Activated naive CD4-positive, alpha-beta T cell treated with anti-CD3 and anti-CD28 coated beads, Interleukin-2, amount 50 U/mL, for 72 hours (primary cell): ENCODE data around the gene JUP. TPM values are rescaled to one million over a fixed set of nuclear protein-coding genes. Genes with fewer than 3 reads are reported as not detected.
A peak's percentile ranks its signal among the peaks of the same experiment; 100 is the strongest.

Source experiments
- ATAC-seq, 2 donors: fragments of 150-1000 bp; cut with Tn5 transposase; 2 replicates each; pipeline ENCODE4 v1.10.0; 2021; ENCODE audit warnings: mild to moderate bottlenecking in 2 of 2, moderate library complexity in 2 of 2
- DNase-seq, 2 donors: peaks; one replicate each; pipeline ENCODE4 v3.0.0; 2021 to 2022; ENCODE audit warnings: low spot score in 2 of 2
- H3K27ac Mint-ChIP-seq, 2 donors: one replicate each; pipeline ENCODE4 v1.8.0; 2022; ENCODE audit warnings: mild to moderate bottlenecking in 2 of 2, mixed read lengths in 2 of 2
- H3K36me3 Mint-ChIP-seq, 2 donors: one replicate each; pipeline ENCODE4 v1.8.0; 2022; ENCODE audit warnings: mixed read lengths in 2 of 2
- H3K9me3 Mint-ChIP-seq, 2 donors: one replicate each; pipeline ENCODE4 v1.8.0; 2022; ENCODE audit warnings: mixed read lengths in 2 of 2
- total RNA-seq, 2 donors: library from RNA; stranded (reverse); gene quantifications; one replicate each; pipeline ENCODE4 v1.2.3, GENCODE V29; 2022

The JUP gene
- total RNA-seq, 2 donors from 2014 or later, result 0.39 to 0.72 TPM

- H3K9me3 Mint-ChIP-seq, result no peaks in the 10 kb centered on the region
- H3K36me3 Mint-ChIP-seq, result no peaks in the 10 kb centered on the region
- no peak within 1 kb of the TSS for H3K27ac Mint-ChIP-seq
- DNase-seq (peak in 1 of 2 donors; percentile 41), ATAC-seq (peak in 1 of 2 donors; percentile 8)
Observed at GRCh38 chr17:41812381-41813151, 26.1 kb upstream of the JUP start, which contains the start of gene FKBP10. Gene FKBP10 (plus strand): TSS chr17:41813004. CDS start chr17:41813035, 31 bp downstream.

DNA sequence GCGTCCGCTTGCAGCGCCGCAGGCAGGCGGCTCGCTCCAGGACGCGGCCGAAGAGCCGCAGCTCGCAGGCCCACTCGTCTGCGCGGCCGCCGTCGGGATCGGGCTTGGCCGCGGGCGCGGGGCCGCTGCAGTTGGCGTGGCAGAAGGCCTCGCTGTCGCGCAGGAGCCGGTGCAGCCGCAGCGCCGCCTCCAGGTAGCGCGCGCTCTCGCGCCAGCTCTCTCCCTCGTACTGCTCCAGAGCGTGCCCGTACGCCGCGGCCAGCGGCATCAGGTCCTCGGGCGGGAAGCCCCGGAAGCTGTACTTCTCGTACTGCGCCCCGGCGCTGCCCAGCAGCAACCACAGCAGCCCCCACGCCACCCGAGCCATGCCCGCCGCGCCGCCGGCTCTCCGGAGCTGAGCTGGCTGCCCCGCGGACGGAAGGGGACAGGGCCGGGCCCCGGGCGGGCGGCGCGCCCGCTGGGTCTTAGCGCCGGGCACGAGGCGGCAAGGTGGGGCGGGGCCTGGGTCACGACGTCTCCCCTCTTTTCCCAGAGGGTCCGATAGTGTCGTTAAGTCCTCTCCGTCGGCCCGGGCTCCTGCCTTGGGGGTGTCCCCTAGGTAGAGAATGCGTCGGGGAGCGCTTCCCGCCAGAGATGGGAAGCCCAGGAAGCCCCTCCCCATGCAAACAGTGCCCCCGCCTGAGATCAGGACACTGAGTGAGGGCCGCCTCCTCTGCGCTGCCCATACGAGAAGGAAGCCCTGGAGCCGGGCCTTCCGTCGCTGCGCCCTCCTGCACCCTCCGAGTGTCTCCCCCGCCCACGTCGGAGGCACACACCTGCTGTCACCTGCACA lies 25.3 kb upstream of the JUP start, which contains the start of gene P3H4:
P3H4 (minus strand) TSS at position 401 of the 832 bp plus-strand sequence; CDS start at position 367, 34 bp downstream.
- ATAC-seq (peak; percentile 91 to 92), DNase-seq (peak; percentile 74 to 75)
- H3K9me3 Mint-ChIP-seq, result no peaks in the 10 kb centered on the region
- no peak within 1 kb of the TSS for H3K27ac Mint-ChIP-seq
- no peaks in the 10 kb centered on the region for H3K36me3 Mint-ChIP-seq

DNA sequence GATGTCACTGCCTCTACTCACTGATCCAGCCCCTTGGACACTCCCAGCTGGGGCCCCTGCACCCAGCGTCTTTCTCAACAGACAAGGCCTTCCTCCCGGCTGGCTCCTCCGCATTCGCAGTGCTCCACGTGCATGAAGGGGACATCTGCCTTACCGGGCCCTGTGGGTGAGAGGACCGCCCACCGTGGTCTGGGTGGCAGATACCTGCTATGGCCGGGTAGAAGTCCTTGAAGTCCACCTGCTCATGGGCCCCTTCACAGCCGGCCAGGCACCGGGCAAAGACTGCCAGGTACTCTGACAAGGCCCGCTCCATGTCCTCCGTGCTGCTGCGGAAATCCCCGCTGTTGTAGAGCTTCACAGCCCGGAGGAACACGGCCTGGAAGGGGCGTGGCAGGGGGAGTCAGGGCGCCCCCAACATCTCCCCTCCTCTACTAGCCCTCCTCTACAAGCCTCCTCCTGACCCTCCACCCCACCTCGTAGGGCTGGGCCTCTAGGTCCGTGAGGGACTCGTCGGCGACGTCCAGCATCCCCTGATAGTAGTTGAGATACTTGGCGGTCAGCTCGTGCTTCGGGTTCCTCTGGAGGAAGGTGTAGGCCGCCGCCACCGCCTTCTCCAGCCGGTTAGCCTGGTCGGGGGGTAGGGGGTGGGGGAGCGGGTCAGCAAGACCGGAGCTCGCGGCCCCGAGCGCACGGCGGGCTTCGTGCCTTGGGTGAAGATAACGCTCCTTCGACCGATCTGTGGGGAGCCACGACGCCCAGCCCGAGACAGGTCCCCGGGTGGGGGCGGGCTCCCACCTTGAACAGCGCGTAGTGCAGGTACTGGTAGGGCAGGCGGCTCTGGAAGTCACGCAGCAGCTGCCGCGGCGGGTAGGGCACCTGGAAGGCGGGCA lies 24.4 kb upstream of the JUP start:
- DNase-seq (no peak), ATAC-seq (peak; percentile 30 to 42)
- H3K27ac Mint-ChIP-seq, result no peak overlapping the region
- no peaks in the 10 kb centered on the region for H3K36me3 Mint-ChIP-seq
- H3K9me3 Mint-ChIP-seq, result no peaks in the 10 kb centered on the region

DNA sequence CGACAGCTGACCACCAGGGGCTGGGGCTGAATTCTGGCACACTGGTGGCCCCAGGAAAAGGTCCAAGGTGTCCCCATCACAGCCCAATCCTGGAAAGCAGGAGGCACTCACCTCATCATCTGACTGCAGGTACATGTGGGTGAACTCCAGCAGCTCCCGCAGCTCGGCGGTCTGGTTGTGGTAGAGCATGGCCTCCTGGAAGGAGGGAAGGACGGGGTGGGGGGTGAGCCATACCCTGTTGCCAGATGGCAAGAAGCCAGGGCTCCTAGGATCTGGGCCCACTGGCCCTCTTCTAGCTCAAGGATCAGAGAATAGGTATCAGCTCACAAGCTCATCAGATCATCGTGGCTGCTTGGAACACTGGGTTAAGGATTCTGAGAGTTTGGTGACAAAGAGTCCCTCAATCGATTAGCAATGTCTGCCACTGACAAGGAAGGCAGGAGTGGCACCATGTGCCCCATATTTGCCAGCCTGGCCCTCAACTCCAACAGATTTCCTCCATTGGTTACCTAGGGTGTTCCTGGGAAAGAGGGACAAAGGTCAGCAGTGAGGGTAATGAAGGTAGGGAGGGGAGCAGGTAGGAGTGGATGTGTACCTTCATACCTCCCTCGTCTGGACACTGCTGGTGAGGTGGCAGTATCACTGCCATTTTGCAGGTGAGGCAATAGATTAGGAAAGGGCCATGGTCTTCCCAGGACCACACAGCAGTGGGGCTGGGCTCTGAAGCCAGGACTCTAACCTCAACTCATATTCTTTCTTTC lies 20.4 kb upstream of the JUP start:
- Mint-ChIP-seq H3K9me3 (no peaks in the 10 kb centered on the region), H3K27ac (peak overlapping the region in 1 of 2 donors; percentile 11), H3K36me3 (no peaks in the 10 kb centered on the region)
- DNase-seq (no peak), ATAC-seq (no peak)

DNA sequence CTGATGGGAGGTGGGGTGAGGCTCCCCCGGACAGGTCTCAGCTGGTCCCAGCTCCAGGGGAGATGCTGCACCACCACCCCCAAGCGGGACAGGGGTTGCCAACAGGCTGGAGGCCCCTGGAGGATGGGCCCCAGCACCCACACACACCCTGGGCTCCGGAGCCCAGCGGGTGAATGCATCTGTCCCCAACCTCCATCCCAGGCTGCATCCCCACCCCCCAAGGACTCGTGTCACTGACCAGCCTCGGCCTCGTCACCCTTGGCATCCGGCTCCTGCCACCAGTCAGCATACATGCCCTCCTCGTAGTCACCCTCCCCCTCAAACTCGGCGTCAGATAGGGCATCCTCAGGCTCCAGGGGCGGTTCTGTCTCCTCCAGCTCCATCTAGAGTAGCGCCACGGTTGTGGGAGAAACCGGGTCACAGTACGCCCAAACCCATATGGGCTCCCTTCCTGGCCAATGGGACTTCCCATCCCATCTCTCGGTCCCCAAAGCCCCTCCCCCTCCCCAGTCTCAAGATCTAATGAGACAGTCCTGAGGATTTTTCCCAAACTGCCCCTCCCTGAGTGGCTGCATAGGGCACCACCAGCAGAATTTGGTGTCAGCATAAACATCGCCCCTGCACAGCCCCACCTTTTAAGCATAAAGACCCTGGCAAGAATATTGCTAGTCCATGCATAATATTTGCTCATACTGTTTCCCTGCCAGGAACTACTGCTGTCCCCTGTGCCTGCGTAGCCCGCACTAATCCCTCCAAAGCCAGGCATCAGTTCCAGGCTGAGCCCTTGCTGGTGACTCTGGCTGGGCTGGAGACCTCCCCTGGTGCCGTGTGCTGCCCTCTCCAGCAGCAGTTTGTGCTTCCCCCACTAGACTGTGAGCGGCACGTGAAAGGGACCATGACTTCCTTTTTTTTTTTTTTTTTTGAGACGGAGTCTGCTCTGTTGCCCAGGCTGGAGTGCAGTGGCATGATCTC lies 16.8 kb upstream of the JUP start:
- H3K36me3 Mint-ChIP-seq, result no peaks in the 10 kb centered on the region
- no peak for DNase-seq
- no peak for ATAC-seq
- no peaks in the 10 kb centered on the region for H3K9me3 Mint-ChIP-seq
- no peak overlapping the region for H3K27ac Mint-ChIP-seq

- DNase-seq, result peak; percentile 65 to 81
- H3K36me3 Mint-ChIP-seq, result no peaks in the 10 kb centered on the region
- ATAC-seq, result peak; percentile 85 to 92
- H3K27ac Mint-ChIP-seq, result no peak overlapping the region
- no peaks in the 10 kb centered on the region for H3K9me3 Mint-ChIP-seq
Observed at GRCh38 chr17:41801374-41802271, 15.1 kb upstream of the JUP start.

- Mint-ChIP-seq H3K27ac (no peak overlapping the region), H3K9me3 (no peaks in the 10 kb centered on the region), H3K36me3 (no peaks in the 10 kb centered on the region)
- ATAC-seq (peak in 1 of 2 donors; percentile 31), DNase-seq (no peak)
Observed at GRCh38 chr17:41800601-41801373, 14.3 kb upstream of the JUP start.

DNA sequence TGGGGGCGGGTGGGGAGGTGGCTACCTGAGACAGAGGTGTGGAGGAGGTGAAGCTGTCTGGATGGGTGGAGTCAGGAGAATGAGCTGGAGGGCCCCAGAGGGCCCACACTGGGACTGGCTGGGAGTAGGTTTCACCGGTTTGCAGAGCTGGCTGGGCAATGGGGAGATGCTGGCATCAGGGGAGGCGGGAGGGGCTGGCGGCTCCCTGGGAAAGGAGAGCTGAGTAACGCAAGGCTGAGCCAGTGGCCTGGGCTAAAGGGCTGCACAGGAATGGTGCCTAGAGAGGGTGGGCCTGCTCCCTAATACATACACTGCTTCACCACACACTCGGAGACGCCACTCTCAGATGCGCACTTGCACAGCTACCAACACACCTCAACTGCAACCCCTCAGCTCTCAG lies 12.9 kb upstream of the JUP start:
- no peaks in the 10 kb centered on the region for H3K9me3 Mint-ChIP-seq
- ATAC-seq, result no peak
- H3K36me3 Mint-ChIP-seq, result no peaks in the 10 kb centered on the region
- DNase-seq, result no peak
- H3K27ac Mint-ChIP-seq, result no peak overlapping the region

GRCh38 chr17:41797377-41797776 lies 10.9 kb upstream of the JUP start:
- no peaks in the 10 kb centered on the region for H3K9me3 Mint-ChIP-seq
- DNase-seq (no peak), ATAC-seq (no peak)
- H3K27ac Mint-ChIP-seq, result no peak overlapping the region
- no peaks in the 10 kb centered on the region for H3K36me3 Mint-ChIP-seq

- Mint-ChIP-seq H3K27ac (no peak overlapping the region), H3K36me3 (no peaks in the 10 kb centered on the region), H3K9me3 (no peaks in the 10 kb centered on the region)
- no peak for DNase-seq
- ATAC-seq, result no peak
Observed at GRCh38 chr17:41796121-41796895, 9.8 kb upstream of the JUP start.

DNA sequence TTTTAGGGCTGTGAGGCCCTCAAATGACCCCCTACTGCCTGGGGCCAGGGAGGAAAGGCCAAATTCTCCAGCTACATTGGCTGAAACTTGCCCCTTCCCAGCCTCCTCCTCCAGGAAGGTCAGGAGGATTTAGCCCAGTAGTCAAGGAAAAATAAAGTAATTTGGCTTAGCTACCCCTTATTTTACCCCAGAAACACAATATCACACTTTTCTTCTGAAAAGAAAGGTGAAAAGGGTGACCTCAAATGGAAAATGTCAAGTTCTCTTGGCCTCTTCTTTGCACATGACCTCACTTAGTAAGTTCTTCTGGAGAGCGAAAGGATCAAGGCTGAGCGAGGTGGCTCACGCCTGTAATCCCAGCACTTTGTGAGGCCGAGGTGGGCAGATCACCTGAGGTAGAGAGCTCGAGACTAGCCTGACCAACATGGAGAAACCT lies 8.0 kb upstream of the JUP start:
- no peak for ATAC-seq
- Mint-ChIP-seq H3K9me3 (no peaks in the 10 kb centered on the region), H3K27ac (no peak overlapping the region), H3K36me3 (no peaks in the 10 kb centered on the region)
- no peak for DNase-seq

DNA sequence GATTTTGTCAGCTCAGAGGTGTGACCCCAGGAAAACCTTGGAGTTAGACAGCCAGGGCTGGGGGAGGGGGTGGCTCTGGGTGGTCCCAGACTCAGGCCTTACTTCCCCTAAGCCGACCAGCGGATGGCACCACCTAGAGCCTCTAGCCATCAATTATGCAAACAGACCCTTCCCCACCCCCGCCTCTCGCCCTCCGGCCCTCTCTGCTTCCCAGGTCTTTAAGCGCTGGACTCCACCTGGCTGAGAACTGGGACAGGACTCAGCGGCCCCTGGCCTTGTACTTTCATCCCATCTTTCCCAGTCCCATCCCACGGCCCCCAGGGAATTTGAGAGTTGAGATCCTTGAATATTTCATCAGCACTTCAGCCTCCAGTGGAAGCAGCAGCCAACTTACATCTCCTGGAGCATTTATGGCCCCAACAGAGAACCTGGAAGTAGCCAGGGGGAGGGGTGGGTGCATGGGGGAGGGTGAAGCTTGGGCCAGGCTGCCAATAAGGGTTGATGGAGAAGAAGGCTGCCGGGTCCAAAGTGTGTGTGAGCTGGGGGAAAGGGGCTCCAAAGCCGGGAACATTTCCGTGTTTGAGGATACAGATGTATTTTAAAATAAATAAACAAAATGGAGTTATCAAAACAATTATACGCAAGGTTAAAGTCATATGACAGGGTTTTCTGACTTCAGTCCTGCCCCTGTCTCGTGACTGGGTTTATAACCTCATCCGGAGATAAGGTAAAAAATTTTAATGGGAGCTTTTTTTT lies 7.5 kb upstream of the JUP start:
- Mint-ChIP-seq H3K27ac (no peak overlapping the region), H3K9me3 (no peaks in the 10 kb centered on the region), H3K36me3 (no peaks in the 10 kb centered on the region)
- no peak for DNase-seq
- ATAC-seq, result no peak
